Central memory CD8-positive, alpha-beta T cell (primary cell): ENCODE results near the gene PRKAR1B.

Experiments
- ATAC-seq: fragments of 150-1000 bp; cut with Tn5 transposase; replicated peaks from 2 replicates; pipeline ENCODE4 v1.10.0; 2022; ENCODE audit warnings: mild to moderate bottlenecking, moderate FRiP score, moderate number of reproducible peaks; ENCODE audit not compliant: poor library complexity, severe bottlenecking; ENCODE audit errors: extremely low read depth
- DNase-seq, 2 donors: peaks; one replicate each; pipeline ENCODE4 v3.0.0; 2021; ENCODE audit warnings: low spot score in 2 of 2
- H3K27ac Mint-ChIP-seq: one replicate; pipeline ENCODE4 v1.8.0; 2022; ENCODE audit warnings: low read depth, mild to moderate bottlenecking, moderate library complexity, mixed read lengths
- H3K27me3 Mint-ChIP-seq: one replicate; pipeline ENCODE4 v1.8.0; 2022; ENCODE audit warnings: mixed read lengths
- H3K36me3 Mint-ChIP-seq: one replicate; pipeline ENCODE4 v1.8.0; 2022; ENCODE audit warnings: mild to moderate bottlenecking, moderate library complexity, mixed read lengths; ENCODE audit not compliant: insufficient read depth
- H3K4me1 Mint-ChIP-seq: one replicate; pipeline ENCODE4 v1.8.0; 2022; ENCODE audit warnings: mixed read lengths
- H3K4me3 Mint-ChIP-seq: one replicate; pipeline ENCODE4 v1.8.0; 2022; ENCODE audit warnings: mild to moderate bottlenecking, moderate library complexity, mixed read lengths
- H3K9me3 Mint-ChIP-seq: one replicate; pipeline ENCODE4 v1.8.0; 2022; ENCODE audit warnings: mixed read lengths

PRKAR1B gene

DNA sequence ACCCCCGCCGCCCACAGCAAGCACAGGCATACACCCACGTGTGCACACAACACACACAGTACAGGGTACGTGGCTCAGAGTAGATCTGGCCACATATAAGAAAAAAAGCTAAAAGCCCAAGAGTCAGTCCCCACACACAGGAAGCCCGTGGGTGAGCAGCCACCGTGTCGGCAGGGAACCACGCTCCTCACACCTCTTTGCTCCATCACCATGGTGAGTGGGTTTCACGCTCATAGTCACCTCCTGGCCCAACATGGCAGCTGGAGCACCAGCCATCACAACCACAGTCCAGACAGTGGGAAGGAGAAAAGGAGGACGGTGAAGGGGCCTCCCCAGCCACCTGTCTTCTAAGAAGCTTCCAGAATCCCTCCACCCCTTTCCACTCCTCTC lies 131.5 kb downstream of the PRKAR1B start:
- Mint-ChIP-seq H3K4me1 (no peaks in the 10 kb centered on the region), H3K9me3 (no peaks in the 10 kb centered on the region), H3K36me3 (peaks cover 2% of the 10 kb centered on the region), H3K4me3 (no peak overlapping the region), H3K27ac (peak overlapping the region; percentile 22), H3K27me3 (no peaks in the 10 kb centered on the region)
- DNase-seq = no peak
- peak; percentile 64 for ATAC-seq

DNA sequence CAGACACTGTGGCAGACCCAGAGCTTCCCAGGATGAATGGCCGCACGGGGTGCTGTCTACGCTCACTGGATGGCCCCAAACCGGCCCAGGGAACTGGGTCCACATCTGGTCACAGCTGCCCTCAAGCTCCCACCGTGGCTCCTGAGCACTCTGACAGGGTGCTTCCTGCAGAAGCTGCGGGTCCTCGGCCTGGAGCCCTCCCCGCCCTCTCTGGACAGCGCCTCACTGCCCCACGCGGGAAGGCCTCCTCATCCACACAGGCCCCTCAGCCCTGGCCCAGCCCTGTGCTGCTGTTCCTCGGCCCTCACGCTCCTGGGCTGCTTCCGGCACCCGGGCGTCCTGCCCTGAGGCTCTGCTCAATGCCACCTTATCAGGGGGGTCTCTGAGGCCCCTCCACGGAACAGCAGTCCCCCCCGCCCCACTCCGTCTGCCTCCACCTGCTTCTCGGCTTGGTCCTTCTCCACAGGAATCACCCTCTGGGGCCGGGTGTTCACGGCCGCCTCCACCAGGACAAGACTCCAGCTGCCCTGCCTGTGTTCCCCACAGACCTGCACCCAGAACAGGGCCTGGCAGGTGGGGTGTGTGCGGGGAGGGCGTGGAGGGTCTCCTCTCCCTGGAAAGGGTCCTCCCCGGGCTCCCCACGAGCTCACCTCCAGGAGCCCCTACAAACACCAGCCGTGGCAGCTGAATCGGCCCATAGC lies 132.0 kb downstream of the PRKAR1B start:
- no peak overlapping the region for H3K4me3 Mint-ChIP-seq
- peaks cover 2% of the 10 kb centered on the region for H3K36me3 Mint-ChIP-seq
- DNase-seq (no peak), ATAC-seq (no peak)
- H3K27ac Mint-ChIP-seq = peak overlapping the region; percentile 22
- H3K9me3 Mint-ChIP-seq = no peaks in the 10 kb centered on the region
- no peaks in the 10 kb centered on the region for H3K4me1 Mint-ChIP-seq
- no peaks in the 10 kb centered on the region for H3K27me3 Mint-ChIP-seq

- Mint-ChIP-seq H3K27ac (no peak overlapping the region), H3K27me3 (no peaks in the 10 kb centered on the region), H3K4me3 (no peak overlapping the region), H3K9me3 (no peaks in the 10 kb centered on the region), H3K36me3 (peaks cover 1% of the 10 kb centered on the region), H3K4me1 (no peaks in the 10 kb centered on the region)
- no peak for ATAC-seq
- no peak for DNase-seq
These were observed 132.7 kb downstream of the PRKAR1B start for GRCh38 chr7:594212-594913.

DNA sequence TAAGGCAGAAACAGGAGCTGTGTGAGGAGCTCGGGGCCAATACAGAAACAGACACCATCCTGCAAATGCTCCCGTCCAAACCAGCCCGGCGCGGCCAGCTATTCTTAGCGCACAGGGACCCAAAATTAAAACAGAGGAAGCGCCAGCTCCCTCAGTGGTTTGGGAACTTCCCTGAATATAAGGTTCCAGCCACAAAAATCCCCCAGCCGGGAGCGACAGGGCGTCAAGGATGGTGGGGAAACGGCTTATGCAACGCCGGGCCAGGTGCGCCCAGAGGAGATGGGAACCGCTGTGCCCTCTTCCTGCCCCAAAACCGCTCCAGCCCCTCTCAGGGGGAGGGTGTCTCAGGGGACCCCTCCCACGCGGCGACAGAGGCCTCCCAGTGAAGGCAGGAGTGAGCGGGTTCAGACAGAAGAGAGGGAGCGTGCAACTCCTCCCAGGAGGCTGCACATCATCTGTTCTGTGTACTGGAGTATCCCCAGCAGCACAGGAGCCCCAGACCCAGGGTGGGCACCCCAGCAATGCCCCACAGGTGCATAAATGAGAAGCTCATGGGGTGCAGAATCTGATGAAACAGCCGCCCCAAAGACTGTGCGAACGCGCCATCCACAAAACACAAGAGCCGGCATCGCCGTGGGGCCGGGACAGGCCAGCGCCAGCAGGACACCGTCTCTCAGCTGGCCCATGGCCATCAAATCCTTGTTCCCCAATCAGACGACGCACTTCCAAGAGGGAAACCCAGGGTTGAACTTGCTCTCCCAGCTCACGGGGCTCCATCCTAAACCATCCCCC lies 133.6 kb downstream of the PRKAR1B start:
- peak overlapping the region; percentile 16 for H3K27ac Mint-ChIP-seq
- ATAC-seq = no peak
- no peak for DNase-seq

GRCh38 chr7:591856-592628 lies 135.0 kb downstream of the PRKAR1B start:
- ATAC-seq (no peak), DNase-seq (no peak)
- Mint-ChIP-seq H3K9me3 (peaks cover 11% of the 10 kb centered on the region), H3K4me3 (no peak overlapping the region), H3K27ac (peak overlapping the region; percentile 16), H3K4me1 (no peaks in the 10 kb centered on the region), H3K27me3 (no peaks in the 10 kb centered on the region), H3K36me3 (peaks cover 8% of the 10 kb centered on the region)

More for the DNA sequence above, 133.6 kb downstream of the PRKAR1B start:
- Mint-ChIP-seq H3K9me3 (peaks cover 6% of the 10 kb centered on the region), H3K4me1 (no peaks in the 10 kb centered on the region), H3K4me3 (no peak overlapping the region), H3K36me3 (peaks cover 3% of the 10 kb centered on the region), H3K27me3 (no peaks in the 10 kb centered on the region)

GRCh38 chr7:590731-591551 lies 136.1 kb downstream of the PRKAR1B start:
- Mint-ChIP-seq H3K9me3 (peaks cover 11% of the 10 kb centered on the region), H3K36me3 (peaks cover 8% of the 10 kb centered on the region), H3K27me3 (no peaks in the 10 kb centered on the region), H3K4me1 (peaks cover 4% of the 10 kb centered on the region), H3K27ac (no peak overlapping the region), H3K4me3 (no peak overlapping the region)
- no peak for ATAC-seq
- DNase-seq = no peak

DNA sequence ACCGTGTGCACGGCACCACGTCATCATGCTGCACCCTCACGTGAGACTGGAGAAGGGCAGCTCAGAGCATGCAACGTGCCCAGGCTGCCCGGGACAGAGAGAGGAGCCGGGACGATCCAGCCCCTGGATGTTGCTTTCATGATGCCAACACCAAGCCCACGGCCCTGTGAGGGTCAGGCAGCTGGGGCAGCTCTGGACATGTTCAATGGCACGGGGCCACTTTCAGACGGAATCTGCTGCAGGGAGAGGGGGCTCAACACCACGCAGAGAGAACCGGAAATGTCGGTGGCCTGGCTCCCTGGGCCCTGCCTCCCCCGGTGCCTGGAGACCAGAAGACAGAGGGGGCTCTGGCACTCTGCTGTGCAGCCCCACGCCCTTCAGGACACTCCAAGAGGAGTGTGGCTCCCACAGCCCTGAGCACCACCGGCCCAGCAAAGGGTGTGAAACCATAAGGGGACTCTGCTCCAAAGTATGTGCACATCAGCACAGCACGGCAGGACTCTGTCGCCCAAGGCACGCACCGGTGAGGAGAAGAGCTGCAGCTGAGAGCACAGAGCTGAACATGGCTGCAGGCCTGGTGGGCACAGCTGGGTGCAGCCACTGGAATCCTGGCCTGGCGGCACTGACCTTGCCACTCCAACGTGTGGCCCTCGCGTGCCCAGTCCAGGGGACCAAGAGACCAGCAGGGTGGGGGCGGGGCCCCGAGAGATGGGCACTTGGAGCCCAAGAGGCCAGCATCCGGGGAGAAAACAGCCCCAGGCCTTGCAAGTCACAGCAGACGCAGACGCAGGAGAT lies 137.1 kb downstream of the PRKAR1B start:
- Mint-ChIP-seq H3K27ac (no peak overlapping the region), H3K4me3 (no peak overlapping the region), H3K9me3 (peaks cover 11% of the 10 kb centered on the region), H3K4me1 (peaks cover 12% of the 10 kb centered on the region), H3K36me3 (peaks cover 8% of the 10 kb centered on the region), H3K27me3 (no peaks in the 10 kb centered on the region)
- DNase-seq = no peak
- ATAC-seq = no peak

DNA sequence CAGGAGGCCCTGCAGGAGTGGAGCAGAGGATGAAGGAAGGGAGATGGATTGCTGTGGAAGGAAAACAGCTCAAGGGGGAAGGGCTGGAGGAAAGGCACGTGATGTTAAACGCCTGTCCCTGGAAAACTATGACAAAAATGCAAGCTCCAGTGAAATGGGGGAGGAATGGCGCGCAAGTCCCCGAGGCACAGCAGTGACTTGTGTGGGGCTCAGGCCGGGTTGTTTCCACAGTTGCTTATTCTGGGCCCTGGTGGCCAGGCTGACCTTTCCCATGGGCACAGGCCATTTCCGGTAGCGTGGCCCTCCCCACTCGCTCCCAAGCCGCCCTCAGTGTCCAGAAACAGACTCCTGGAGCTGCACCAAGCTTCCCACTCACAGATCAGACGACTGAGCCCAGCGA lies 139.3 kb downstream of the PRKAR1B start:
- H3K27me3 Mint-ChIP-seq = no peaks in the 10 kb centered on the region
- H3K4me1 Mint-ChIP-seq = peaks cover 28% of the 10 kb centered on the region
- ATAC-seq (no peak), DNase-seq (no peak)
- peaks cover 11% of the 10 kb centered on the region for H3K9me3 Mint-ChIP-seq
- H3K36me3 Mint-ChIP-seq = peaks cover 16% of the 10 kb centered on the region
- no peak overlapping the region for H3K4me3 Mint-ChIP-seq
- peak overlapping the region; percentile 36 for H3K27ac Mint-ChIP-seq

DNA sequence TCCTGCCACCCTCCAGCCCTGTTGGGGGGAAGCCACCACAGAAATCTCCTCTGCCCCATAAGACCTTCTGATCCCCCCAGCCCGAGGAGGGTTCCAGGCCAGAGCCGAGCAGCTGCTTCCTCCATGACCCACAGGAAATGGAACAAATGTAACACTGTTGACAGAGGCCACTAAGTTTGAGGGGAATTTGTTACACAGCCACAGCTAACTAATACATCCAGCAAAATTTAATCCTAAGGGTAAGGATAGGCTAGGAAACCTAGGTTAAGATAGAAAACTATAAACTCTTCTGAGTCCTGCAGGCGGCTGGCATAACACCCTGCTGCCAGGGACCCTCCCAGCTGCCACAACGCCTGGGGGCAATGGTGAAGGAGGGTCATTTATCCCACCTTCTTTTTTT lies 140.6 kb downstream of the PRKAR1B start:
- DNase-seq = no peak
- ATAC-seq = no peak
- peak overlapping the region; percentile 38 for H3K27ac Mint-ChIP-seq
- peaks cover 16% of the 10 kb centered on the region for H3K36me3 Mint-ChIP-seq
- H3K9me3 Mint-ChIP-seq = peaks cover 11% of the 10 kb centered on the region
- peaks cover 28% of the 10 kb centered on the region for H3K4me1 Mint-ChIP-seq
- no peak overlapping the region for H3K4me3 Mint-ChIP-seq
- H3K27me3 Mint-ChIP-seq = no peaks in the 10 kb centered on the region

DNA sequence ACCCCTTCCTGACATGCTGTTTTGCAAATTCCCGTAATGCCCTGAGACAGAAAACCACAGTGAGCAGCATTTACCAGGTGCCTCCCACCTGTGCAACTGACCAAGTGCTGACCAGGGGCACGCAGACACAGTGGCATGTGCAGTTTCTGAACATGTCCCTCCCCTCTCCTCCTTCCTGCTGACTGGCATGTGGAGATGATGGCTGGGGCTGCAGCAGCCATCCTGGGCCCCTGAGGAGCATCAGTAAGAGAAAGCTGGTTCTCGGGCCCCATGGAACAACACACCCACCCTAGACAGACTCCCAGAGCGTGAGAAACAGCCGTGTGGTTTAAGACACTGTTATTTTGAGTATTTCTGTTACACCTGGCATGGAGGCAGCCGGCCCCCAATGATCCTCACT lies 141.2 kb downstream of the PRKAR1B start:
- peaks cover 11% of the 10 kb centered on the region for H3K9me3 Mint-ChIP-seq
- ATAC-seq (no peak), DNase-seq (no peak)
- peaks cover 16% of the 10 kb centered on the region for H3K36me3 Mint-ChIP-seq
- H3K27me3 Mint-ChIP-seq = no peaks in the 10 kb centered on the region
- peak overlapping the region; percentile 18 for H3K4me3 Mint-ChIP-seq
- peaks cover 28% of the 10 kb centered on the region for H3K4me1 Mint-ChIP-seq
- peak overlapping the region; percentile 38 for H3K27ac Mint-ChIP-seq

DNA sequence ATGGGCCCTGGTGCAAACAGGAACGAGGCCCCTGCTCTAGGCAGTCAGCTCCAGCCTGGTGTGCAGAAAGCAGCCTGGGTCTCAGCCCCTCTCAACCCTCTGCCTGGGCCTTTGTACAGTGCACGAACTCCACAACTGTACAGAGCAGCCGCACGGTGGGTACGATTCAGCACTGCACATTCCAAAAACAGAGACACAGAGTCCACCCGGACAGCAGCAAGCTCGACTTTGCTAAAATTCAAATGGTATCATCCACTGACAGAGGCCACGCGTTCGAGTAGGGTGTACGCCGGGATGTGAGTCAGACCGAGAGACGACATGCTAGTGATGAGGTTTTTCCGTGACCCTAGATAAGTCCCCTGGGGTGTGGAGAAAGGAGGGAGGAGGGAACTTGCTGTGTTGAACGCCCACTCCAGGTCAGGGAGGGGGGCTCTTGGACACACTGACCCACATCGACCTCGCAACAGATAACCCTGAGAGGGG lies 141.8 kb downstream of the PRKAR1B start:
- no peak for ATAC-seq
- DNase-seq = no peak

More for the DNA sequence above, 141.8 kb downstream of the PRKAR1B start:
- H3K4me1 Mint-ChIP-seq = peaks cover 28% of the 10 kb centered on the region
- H3K27me3 Mint-ChIP-seq = no peaks in the 10 kb centered on the region
- peaks cover 16% of the 10 kb centered on the region for H3K36me3 Mint-ChIP-seq
- H3K4me3 Mint-ChIP-seq = peak overlapping the region; percentile 86
- peak overlapping the region; percentile 93 for H3K27ac Mint-ChIP-seq
- peaks cover 11% of the 10 kb centered on the region for H3K9me3 Mint-ChIP-seq
